ENCODE measurements around the gene NECTIN1.

GRCh38 chr11:119723243-119723951 lies 5.6 kb downstream of the NECTIN1 start:
- no peak for TF ChIP-seq GATA1 (IDR thresholded peaks at IDR 0.05; ENCODE audit: low read depth, low read length)
- no peak for TF ChIP-seq POLR2A (IDR thresholded peaks at IDR 0.05; ENCODE audit: low read length)
